Dedifferentiated amniotic fluid mesenchymal stem cell (primary cell): ENCODE results near the gene SIDT2.

Experiments used
- DNase-seq: peaks from one replicate; pipeline ENCODE4 v3.0.0-alpha.2; 2016; ENCODE audit errors: extremely low spot score

The SIDT2 gene

DNA sequence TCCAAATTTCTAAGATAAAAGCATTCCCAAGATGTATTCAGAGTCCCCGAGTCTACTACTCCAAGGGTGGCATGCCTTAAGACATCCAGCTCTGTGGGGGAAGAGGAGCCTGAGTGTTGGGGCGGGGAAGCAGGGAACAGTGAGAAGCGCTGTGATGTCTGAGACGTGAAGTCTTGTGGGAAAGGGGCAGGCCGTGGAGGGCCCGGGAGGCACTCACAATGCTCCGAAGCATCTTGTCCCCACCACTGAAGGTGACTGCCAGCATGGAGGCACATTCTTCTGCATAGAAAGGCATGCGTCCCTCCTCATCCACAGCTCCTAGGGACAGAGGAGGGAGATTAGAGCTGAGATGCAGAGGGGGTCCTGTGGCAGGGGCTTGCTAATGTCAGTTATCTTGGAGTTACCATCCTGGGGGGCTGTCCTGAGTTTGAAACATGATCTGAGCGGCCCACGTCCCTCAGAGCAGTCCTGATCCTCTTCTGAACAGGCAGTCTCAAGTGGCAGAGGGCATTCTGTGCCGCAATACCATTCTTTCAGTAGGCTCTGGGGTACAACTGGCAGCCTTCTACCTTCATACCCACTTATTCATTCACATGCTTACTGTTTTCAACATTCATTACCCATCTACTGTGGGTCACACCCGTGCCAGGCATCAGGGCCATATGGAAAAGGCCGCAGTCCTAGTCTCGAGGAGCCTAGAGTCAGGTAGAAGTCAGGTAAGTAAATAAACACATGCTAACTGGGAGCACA, 44.6 kb downstream of the SIDT2 start:
- DNase-seq: no peak

DNA sequence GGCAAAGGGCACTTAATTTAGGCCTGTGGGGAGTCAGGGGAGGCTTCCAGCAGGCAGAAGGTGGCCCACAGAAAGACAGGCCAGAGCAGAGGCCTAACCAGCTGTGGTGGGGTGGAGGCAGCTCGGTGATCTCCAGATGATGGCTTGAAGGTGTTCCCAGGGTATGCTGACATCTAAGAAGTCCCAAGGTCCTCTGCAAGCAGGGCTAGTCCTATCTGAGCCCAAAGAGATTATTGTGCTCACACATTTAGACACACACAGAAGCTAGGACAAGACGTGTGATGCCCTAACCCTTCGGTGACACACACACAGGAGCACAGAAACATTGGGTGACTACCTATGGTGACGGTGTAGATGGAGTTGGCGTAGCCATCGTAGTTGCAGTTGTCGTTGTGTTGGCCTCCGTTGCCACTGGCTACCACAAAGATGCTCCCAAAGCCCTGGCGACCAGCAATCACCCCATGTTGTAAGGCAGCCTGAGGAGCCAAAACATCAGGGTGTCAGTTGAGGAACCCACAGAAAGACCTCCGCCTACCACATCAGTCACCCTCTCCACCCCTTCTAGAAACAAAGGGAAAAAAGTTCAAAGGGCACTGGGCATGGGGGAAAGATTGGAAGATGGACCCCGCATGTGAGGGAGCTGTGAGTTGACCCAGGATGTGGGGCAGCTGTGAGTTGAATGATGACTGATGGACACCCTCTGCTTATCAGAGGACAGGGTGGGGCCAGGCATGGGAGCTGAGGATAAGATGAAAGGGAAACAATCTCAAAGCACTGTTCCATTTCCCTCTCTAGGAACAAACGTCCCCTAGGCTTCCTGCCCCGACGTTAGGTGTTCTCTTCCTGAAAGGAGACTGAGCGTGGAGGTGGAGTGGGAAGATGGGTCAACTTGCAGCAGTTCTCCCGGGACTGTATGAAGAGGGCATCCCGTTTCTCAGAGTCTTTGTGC, 45.5 kb downstream of the SIDT2 start:
- DNase-seq: no peak

DNA sequence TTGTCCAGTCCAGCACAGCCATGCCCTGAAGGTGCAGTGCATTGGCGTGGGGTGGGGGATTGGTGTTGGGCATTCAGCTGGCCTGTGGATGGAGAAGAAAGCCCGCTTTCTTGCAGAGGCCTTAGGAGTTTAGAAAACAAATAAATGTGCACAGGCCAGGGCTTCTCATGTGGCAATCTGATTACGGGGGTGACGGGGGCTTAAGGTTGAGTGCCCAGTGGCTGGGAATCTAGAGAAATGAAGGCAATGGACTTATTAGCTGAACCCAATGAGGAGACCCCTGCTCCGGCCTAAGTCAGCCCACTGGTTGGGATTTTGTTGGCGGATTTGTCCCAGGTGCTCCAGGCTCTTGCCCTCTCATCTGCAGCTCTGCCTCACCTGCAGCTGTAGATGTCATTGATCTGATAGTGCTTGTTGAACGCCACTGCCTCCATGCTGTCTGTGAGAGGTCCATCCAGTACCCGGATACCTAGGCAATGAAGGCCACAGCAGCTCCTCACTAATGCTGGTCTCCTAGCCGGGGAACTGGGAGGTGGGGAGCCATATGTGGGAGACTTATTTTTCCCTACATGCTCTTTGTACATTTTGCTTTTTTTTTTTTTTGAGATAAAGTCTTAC, 47.1 kb downstream of the SIDT2 start:
- DNase-seq: no peak

DNA sequence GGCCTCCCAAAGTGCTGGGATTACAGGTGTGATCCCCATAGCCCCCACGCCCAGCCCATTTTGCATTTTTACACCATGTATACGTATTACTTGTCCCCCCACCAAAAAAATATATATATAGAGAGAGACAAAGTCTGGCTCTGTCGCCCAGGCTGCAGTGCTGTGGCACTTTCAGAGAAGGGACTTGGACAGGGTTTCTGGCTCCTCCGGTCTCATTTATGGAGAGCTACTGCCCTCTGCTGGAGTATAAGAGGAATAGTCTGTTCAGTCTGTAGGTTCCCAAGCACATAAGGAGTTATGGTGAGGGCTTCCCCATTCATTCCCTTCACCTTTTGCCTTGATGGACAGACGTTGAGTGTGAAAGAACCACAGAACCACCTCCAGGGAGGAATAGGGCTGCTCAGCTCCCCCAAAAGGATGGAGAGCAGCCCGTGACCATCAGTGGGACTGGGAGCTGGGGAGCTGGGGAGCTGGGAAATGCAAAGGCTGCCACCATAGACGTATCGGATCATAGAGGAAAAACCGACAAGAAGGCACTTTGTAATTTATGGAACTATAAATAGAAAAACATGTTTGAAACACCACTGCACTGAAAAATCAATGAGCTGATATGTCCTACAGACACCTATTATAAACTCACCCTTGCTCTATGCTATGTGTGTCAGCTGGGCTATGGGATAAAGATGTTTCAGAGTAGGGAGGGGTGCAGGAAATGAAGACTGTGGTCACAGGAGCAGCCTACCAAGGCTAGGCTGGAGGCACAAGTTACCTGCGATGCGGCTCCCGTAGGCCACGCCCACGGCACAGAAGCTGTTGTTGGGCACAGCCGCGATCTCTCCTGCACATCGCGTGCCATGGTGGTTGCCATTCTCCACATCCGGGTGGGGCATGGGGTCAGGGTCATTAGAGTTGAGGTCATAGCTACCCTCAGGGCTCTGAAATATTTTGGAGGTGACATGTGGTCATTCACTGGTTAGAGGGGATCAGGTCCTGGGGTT, 48.1 kb downstream of the SIDT2 start:
- DNase-seq: peak; percentile 77

DNA sequence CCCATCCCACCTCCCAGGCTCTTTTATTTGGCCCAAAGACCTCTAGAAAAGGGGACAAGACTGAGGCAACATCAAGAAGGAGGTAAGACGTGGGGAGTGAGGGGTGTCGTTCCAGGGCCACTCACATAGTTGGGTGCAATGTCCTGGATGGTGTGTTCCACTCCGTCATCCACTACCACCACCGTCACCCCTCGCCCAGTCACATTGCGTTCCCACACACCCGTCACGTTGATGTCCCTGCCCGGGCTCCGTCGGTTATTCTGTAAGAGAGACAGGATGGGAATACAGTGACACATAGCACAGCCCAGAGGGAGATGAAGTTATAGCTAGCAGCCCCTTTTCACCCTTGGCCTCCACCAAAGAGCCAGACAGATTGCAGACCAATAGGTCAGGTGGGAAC, 49.5 kb downstream of the SIDT2 start:
- no peak for DNase-seq

DNA sequence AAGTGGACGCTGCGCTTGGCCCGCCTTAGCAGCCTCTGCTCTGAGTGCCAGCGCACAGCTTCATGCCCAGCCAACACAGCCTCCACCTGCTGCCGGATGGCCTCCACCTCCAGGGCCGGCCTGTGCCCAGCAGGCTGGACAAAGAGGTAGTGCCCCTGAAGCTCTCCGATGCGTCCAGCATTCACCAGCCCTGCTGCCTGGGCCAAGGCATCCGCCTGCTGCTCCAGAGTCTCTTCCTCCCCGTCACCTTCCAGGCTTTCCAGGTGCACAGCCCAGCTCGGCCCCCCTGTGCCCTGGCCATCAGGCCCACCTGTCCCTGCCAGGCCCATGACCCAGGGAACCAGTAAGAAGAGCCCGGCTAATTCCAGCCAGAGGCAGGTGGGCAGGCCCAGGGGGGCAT, 50.9 kb downstream of the SIDT2 start:
- DNase-seq: no peak

DNA sequence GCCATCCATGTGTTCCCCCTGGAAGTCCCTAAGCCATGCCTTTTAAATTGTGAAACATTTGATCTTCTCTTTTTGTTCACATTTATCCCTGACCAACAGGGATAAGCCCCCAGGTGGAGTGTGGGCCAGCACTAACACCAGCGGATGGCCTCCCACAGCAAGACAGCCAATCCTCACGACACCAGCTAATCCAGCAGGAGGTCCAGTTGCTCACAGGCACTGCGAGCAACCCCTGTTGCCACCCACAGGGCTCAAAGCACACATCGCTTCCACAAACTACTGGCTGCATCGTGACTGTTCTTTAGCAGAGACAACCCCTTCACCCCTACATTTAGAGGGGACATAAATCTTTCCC, 51.4 kb downstream of the SIDT2 start:
- no peak for DNase-seq

DNA sequence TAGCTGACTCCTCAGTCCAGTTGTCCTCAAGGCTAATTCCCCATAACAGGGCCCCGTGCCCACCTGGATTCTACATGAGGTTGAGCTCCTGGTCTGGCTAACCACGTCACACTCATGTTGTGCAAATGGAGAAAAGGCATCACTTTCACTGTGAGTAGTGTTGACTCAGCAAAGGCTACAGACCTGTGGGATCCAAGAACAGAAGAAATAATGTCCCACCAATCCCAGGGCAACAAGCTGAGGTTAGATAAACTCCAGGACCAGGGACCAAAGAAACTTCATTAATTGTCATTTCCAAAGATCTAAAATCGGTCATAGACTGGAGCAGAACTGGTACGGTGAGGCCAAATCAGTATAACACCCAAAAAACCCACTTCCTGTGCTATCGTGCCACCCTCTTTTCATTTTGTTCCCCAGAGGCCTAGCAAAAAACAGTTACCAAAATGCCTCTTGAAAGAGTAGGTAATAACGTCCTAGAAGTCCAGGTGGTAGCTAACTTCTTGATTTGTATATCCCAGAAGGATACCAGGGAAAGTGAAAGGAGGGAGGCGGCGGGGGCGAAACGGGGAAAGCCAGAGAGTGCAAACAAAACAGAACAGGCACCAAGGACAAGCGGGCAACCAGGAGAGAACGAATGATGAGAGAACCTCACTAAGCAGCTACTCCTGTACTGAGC, 51.9 kb downstream of the SIDT2 start:
- no peak for DNase-seq

DNA sequence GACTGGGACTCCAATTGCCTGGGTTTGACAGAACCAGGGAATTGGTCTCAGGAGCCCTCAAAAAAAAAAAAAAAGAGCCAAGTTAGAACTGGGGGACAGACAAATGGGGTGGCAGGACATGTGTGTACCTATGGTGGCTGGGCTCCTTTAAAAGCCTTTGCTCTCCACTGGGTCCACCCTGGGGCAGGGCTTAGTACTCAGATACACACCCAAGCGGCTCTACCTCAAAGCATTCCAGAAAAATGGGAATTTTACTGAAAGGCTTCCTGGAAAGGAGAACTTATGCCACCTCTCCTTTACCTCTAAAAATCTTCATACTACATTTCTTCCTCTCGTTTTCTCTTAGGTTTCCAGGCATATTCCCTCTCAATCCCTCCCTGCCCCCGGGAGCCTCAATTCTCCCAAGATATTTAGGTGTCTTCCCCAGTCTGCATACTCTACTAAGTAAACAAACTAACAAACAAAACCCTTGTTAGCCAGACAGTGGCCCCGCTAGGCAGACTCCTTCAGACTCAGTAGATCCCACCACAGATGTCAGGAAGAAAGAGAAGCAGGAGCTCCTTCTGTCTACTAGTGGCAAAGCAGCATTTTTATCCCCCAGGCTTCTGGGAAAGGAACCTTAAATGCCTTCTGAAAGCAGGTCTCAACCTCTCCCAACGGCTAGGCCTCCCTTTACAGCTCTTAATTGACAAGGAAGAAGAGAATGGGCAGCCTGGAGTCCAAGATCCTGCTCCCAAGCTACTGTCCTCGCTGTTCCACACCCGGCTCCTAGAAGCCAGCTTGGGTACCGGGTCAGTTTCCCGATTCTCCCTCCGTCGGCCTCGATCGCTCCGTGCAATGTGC, 52.7 kb downstream of the SIDT2 start:
- DNase-seq: no peak

DNA sequence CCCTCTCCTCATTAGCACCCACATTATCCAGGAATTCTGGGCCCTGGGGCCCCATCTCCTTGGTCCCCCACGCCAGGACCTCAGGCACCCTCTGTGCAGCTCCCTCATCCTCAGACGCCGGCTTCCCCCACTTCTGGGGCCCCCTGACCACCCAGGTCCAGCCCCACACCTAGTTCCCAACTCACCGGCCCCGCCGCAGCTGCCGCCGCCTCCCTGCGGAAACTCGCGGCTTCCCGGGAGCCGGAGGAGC, 53.2 kb downstream of the SIDT2 start, which contains the start of gene PCSK7:
PCSK7 (minus strand) TSS at position 232 of the 250 bp plus-strand sequence. CDS start 2,229 bp downstream, outside the sequence.
- peak; percentile 63 for DNase-seq

DNA sequence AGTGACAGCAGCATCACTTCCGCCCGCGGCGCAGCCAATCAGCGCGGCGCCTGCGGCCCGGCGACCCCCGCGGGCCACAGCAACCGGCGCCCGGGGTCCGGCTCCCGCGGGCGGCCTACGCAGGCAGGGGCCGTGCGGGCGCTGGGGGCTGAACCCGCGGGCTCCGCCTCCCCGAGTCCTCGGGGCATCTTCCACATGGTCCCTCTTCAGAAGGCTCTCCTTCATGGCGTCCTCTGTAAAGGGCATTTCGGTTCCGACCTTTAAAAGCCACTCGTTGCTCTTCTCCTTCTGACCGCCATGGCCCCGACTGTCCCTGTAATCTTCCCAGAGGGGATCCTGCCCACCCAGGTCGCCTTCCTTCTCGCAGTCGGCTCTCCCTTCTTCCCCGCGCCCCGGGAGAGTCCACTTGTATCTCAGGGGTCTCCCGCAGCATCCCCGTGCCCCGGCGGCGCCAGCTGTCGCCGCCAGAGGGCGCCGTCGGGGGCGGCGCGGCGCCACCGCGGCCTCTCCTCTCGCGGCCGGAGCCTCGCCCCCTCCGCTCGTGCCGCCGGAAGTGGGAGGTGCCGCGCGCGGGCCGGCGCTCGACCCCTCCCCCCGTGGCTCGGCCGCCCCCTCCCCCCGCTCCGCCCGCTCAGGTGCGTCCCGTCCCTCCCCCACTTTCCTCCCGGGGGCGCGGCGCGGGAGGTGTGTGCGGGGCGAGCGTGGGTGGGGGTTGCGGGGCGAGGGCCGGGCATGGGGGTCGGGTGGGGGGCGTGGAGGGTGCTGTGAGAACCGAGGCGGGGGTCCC, 53.7 kb downstream of the SIDT2 start, which contains the start of gene RNF214:
RNF214 (plus strand) TSS at position 580 of the 787 bp plus-strand sequence. CDS start 1,602 bp downstream, outside the sequence.
- DNase-seq: peak; percentile 40

DNA sequence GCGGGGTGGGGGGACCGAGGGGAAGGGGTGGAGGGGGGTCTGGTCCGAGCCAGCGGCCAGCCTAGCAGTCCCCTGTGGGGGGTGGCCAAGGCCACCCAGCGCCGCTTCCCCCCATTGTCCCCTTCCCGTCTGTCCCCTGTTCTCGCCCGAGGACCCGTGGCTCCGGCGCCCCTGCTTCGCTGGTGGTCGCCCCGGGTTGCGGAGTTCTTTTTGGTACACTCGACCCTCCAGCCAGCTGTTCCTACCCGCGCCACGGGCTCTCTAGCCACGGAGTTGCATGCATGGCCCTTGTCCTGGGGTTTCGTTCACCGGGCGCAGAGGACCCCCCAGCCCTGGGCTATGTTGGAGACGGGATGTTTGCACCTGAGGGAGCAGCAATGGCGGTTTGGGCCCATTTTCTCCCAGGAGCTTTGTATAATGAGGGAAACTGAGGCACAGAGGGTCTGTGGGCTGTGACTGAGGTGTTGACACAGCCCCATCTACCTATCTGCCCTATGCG, 54.4 kb downstream of the SIDT2 start:
- DNase-seq: no peak

DNA sequence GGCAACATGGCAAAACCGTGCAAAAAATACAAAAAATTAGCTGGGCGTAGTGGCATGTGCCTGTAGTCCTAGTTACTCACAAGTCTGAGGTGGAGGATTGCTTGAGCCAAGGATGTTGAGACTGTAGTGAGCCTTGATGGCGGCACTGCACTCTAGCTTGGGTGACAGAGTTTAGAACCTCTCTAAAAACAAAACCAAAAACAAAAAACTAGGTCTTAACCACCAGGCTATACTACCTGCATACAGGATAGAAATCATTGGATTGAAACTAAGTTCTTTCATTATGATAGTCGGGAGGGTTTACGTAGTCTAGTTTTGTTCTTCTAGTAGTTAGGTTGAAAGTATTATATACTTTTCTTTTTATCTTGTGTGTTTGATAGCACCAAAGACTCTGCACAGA, 59.7 kb downstream of the SIDT2 start:
- DNase-seq: no peak

DNA sequence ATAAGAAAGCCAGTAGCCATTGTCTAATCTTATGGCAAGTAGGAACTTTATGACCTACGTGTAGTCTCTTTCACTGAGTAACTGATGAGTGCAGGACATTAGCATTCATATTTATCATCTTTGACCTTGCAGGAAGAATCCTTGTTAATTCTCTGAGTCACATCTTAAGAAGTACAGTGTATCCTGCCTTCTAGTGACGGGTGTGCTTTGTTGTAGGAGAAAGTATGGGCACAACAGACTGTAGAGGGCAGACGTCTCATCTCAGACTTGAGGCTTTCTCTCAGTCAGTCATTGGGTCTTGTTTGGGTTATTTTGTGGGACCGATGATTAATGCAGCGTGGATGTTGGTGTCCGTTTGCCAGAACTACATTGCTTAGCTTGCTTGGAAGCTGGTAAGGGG, 60.8 kb downstream of the SIDT2 start:
- peak; percentile 42 for DNase-seq
